Superior temporal gyrus (tissue), 1 donor: ENCODE results near the gene EGFL8.
"Not testable (repeated sequence)": the region's sequence is repeated elsewhere in the genome, so short reads cannot be mapped to it uniquely, and the experiment has no call there.

Experiments
- DNase-seq: peaks from one replicate; pipeline ENCODE4 v3.0.0-alpha.2; 2016; ENCODE audit errors: extremely low spot score

The EGFL8 gene

DNA sequence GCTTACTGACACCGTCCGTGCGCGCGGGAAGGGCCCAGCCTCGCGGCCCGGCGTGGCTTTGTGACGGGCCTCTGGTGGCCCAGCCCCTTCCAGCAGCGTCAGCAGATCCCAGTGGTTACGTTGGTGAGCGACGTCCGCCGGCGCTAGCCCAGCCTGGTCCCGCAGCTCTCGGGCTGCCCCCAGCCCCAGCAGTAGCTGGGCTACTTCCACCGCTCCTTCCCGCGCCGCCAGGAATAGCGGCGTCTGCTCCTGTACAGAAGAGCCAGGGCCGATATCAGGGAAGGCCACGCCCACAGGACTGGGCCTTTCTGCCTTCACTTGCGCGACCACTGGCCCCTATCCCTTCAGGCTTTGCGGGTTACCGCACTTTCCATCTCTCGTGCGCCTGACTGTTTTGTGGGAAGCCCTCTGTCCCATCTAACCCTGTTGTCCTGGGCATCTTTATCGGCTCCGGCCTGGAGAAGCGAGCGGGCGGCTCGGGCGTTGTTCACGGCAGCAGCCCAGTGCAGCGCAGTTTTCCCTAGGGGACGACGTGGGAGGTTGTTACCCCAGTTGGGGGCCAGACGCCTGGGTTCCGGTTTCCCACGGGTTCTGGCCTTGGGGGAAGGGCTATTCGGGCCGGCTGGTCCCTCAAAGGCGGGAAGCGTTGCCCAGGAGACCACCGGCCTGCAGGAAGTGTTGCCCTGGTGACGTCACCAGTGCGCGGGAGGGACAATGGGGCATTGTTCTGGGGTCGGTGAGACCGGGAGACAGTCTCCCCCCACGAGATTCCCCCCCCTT, 31.7 kb downstream of the EGFL8 start:
- peak; percentile 95 for DNase-seq

DNA sequence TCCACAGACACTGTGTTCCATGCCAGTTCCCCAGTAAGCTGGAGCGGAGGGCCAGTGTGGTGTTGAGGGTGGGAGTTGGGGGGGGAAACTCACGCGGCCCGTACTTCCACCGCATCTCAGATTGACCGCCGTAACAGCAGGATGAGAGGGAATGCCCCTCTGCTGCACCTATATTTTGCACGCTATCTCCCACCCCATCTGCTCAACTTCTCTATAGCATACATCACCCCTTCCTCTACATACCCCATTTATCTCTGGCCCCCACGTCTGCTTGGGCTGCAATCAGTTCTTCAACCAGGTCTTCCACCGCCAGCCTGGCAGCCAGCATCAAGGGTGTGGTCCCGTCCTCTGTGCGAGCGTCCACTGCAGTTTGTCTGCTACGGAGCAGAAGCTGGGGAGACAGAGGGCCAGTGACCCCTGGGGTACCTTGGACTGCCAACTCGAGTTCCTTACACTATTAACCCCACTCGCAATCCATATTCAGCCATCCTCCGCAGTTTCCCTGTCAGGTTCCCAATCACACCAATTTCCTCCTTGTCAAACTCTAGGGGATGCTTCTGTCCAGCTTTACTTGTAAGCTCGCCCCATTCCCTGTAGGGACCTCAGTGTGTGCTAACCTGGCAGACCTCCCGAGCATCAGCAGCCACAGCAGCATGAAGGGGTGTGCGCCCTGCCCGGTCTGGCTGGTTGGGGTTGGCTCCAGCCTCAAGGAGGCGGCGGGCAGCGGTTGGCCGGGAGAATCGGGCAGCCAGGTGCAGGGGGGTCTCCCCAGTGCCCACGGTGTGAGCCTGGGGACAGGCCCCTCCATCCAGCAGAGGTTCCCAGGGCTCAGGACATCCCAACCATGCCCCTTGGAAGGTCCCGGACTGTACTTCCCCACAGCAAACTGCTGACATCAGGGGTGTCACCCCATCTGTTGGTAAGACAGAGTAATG, 32.6 kb downstream of the EGFL8 start:
- peak; percentile 48 for DNase-seq

DNA sequence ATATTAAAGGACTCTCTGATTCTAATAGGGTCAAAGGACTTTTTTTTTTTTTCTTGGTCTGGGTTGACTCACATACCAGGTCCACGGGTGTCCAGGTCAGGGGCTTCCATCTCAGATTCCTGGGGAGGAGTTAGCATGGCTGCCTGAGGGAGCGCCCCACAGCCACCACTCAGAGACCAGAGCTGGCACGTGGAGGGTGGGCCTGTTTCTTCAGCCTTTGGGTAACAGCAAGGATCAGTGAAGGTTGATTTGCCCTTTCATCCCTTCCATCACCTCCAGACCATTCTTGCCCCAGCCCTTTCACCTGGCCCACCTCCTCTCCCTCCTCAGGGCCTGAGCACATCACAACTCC, 33.9 kb downstream of the EGFL8 start:
- DNase-seq, result no peak

DNA sequence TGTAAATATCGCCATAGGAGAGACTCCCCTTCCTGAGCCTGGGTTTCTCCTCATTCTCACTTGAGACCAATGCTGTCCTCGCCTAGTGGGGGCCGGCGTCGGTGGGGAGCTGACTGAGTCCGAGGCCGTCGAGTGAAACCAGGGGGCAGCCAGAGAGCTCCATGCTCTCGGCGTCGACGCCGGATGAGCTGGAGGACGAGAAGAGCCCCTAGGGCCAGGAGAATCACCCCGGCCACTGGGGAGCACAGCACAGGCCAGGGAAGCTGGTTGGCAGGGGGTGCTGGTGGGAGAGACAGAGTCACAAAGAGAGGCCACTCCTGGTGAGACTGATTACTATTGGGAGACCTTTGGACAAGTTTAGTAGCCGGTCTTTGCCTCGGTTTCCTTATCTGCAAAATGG, 34.5 kb downstream of the EGFL8 start:
- DNase-seq, result no peak

DNA sequence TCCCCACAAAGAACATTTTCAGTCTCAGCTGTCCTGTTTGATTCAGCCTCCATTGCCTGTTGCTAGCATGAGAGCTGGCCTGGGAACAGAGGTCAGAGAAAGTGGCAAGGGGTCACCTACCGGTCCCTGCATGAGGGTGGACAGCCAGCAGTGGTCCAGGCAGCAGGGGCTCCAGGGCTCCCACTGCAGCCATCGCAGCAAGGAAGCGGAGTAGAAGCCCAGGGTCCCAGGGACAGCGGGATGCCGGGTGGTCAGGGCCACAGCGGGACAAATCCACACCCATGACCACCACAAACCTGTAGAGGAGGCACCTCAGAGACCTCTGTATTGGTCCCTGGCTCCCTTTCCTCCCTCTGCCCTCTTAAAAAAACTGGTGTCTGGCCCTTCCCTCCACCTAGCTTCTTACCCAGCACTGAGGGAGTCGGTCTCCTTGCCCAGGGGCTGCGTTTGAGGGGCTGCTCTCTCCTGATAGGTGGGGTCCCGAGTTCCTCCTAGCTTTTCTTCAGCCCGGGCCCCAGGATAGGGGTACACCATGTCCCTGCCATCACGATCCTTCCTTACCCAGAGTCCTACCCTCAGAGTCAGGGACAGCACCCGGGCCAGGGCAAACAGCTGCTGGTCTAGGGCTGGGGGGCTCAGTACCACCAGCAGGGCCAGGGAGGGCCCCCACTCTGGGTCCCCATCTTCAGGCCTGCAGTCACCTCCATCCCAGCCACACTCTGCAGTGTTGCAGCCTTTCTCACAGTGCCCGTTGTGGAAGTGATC, 36.5 kb downstream of the EGFL8 start:
- no peak for DNase-seq

DNA sequence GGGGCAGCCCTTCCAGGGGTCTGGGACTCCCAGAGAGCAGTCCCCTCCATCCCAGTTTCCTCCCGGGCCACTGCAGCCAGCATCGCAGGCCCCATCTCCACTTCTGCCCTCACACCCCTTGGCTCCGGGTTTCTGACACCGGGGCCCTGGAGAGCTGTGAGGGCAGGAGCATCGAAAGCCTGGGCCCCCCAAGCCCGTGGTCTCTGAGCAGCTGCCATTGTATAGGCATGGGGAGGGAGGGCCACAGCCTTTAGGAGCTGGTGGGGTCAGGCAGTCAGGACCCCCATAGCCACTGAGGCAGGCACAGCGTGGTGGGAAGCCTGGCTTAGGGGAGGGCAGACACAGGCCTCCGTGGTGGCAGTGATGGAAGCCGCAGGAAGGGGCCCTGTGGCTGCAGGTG, 37.8 kb downstream of the EGFL8 start:
- DNase-seq, result no peak

DNA sequence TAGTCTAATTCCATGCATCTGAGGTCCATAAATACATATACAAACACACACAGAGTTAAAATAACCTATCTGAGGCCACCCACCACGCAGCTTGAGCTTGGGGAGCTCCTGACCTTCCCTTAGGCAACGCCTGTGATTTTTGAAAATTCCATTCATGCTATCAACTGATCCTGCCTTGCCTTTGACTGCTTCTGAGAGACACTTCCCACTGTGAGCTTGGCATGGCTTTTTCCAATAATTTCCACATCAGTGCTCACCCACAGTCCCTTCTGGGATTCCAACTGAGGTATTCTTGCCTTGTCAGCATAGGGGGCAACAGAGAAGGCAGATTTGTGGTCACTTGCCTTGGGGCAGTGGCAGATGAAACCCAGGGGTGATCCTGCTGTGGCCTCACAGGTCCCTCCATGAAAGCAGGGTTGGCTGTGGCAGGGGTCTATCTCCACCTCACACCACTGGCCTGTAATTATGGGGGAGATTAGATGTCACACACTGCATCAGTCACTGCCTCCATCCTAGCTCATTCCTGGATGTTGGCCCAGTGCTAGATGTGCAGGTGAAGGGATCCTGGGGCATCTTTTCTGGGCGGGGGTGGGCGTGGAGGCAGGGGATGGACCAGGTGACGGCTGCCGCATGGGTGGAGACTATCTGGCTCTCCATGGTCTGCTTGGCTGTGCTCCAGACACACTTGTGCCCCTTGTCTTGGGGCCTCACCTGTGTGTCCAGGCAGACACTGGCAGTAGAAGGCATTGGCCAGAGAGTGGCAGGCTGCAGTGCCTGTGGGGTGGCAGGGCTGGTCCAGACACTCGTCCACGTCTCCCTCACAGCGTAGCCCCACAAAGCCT, 39.3 kb downstream of the EGFL8 start:
- DNase-seq, result no peak

- no peak for DNase-seq
Measured at GRCh38 chr6:32204268-32204715, 39.9 kb downstream of the EGFL8 start.

- DNase-seq, result no peak
Measured at GRCh38 chr6:32208996-32209395, 44.6 kb downstream of the EGFL8 start.

- DNase-seq, result no peak
Measured at GRCh38 chr6:32210191-32210601, 45.8 kb downstream of the EGFL8 start.

DNA sequence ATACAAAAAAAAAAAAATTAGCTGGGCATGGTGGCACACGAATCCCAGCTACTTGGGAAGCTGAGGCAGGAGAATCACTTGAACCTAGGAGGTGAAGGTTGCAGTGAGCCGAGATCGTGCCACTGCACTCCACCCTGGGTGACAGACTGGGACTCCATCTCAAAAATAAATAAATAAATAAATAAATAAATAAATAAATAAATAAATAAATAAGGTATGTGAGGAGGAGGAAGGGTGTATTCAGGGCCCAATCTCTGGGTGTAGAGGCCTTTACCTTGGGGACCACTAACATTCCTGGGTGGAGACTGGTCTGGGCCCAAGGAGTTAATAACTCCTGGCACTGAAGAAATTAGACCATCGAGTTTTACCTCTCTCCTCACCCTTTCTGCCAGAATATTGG, 47.0 kb downstream of the EGFL8 start:
- not testable (repeated sequence) for DNase-seq

- DNase-seq, result no peak
Measured at GRCh38 chr6:32212076-32212760, 47.8 kb downstream of the EGFL8 start.

DNA sequence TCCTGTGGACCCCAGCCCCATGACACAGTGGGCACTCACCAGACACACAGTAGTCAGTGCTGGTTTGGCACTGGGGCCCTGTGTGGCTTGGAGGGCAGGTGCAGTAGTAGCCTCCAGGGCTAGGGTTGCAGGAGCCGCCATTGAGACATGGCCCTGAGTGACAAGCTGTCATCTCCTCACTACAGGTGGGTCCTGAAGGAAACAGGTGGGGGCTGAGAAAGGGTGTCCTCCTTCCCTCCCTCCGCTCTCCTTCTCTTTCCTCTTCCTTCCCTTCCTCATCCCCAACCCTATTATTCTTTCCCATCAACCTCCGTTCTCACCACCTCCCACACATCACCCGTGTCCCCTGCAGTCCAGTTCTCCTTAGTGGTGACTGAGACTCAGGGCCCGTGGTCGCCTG, 49.3 kb downstream of the EGFL8 start:
- DNase-seq, result no peak

GRCh38 chr6:32214126-32214525, 49.7 kb downstream of the EGFL8 start:
- no peak for DNase-seq

DNA sequence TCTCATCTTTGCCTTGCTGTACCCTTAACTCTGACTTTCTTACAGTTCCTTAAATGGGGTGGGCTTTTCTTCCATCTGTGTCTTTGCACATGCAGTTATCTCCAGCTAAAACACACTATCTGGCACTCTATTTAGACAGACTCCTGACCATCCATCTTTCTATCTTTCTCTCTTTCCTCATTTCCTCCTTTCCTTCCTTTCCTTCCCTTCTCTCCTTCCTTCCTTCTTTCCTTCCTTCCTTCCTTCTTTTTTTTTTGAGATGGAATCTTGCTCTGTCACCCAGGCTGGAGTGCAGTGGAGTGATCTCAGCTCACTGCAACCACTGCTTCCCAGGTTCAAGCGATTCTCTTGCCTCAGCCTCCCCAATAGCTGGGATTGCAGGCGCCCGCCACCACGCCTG, 51.2 kb downstream of the EGFL8 start:
- no peak for DNase-seq

DNA sequence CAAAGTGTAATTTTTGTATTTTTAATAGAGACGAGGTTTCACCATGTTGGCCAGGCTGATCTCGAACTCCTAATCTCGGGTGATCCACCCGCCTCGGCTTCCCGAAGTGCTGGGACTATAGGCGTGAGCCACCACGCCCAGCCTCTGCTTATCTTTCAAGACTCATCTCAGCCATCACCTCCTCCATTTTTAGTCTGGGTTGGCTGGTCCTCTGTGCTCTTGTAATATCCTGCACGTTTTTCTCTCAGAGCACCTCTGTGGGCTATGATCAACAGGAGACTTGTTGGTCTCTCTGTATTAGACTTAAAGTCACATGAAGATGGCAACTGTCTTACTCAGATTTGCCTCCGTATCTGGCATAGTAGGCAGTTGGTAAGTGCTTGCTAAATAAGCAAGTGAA, 51.9 kb downstream of the EGFL8 start:
- DNase-seq, result no peak

DNA sequence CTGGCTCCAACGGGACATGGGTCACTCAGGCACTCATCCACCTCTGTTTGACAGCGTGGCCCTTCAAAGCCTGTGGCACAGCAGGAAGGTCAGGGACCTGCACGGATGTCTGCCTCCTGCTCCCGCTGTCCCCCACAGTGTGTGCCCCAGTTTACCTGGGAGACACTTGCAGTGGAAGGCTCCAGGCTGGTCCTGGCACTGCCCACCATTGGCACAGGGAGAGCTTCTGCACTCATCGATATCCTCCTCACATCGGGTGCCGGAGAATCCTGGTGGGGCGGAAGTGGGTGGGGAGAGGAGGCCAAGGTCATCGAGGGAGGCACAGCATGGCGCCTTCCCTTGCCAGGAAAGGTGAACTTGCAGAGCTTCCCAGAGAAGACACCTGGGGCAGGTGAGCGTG, 52.6 kb downstream of the EGFL8 start:
- no peak for DNase-seq
